ENCODE results near the gene OR8A1. TPM values are rescaled to one million over a fixed set of nuclear protein-coding genes. Genes with fewer than 3 reads are reported as not detected.

Gene OR8A1
- total and polyA plus RNA-seq, 2 experiments from 2014 or later = not detected

DNA sequence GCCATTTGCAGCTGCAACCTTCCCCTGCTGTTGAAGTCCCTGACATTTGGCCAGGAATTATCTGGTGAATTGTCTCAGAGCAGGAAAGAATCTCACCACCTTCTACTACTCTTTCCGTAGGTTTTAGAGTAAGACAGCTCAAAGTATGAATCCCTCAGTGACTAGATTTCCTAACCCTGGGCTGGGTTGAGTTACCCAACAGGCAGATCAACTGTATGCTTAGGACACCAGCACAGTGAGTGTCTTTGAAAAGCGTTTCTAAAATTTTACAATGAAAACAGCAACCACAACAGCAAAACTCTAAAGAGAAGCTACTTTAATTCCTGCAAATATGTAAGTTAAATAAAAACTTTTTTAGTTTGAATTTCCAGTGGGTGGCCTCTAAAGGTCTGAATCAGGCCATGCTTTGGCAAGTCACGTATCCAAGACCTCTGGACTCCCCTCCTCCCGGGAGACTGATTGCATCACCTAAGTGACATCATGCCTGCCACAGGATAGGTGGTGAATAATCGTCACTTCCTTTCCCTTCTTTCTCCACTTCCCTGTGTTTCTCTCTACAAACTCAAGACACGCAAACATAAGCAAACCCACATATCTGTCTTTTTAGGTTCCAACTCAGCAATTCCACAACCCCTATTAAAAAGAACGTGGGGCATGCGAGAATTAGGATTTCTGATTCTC lies 34.1 kb upstream of the OR8A1 start:
- TF ChIP-seq, protein P1, sequence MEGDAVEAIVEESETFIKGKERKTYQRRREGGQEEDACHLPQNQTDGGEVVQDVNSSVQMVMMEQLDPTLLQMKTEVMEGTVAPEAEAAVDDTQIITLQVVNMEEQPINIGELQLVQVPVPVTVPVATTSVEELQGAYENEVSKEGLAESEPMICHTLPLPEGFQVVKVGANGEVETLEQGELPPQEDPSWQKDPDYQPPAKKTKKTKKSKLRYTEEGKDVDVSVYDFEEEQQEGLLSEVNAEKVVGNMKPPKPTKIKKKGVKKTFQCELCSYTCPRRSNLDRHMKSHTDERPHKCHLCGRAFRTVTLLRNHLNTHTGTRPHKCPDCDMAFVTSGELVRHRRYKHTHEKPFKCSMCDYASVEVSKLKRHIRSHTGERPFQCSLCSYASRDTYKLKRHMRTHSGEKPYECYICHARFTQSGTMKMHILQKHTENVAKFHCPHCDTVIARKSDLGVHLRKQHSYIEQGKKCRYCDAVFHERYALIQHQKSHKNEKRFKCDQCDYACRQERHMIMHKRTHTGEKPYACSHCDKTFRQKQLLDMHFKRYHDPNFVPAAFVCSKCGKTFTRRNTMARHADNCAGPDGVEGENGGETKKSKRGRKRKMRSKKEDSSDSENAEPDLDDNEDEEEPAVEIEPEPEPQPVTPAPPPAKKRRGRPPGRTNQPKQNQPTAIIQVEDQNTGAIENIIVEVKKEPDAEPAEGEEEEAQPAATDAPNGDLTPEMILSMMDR (IDR thresholded peaks at IDR 0.05; ENCODE audit: poor library complexity) = no peak
- TF ChIP-seq EZH2phosphoT487 (IDR thresholded peaks at IDR 0.05; ENCODE audit: low read depth, severe bottlenecking, unreplicated experiment) = no peak
- TF ChIP-seq EZH2 (IDR thresholded peaks at IDR 0.05; ENCODE audit: borderline replicate concordance) = no peak
- Histone ChIP-seq H2AFZ (no peak overlapping the region), H4K20me1 (ENCODE audit: insufficient read depth, poor library complexity, severe bottlenecking) (no peaks in the 10 kb centered on the region), H3K4me1 (ENCODE audit: insufficient read depth) (peaks cover 7% of the 10 kb centered on the region), H3K27me3 (no peaks in the 10 kb centered on the region), H3K9me3 (ENCODE audit: low read depth) (no peaks in the 10 kb centered on the region), H3K4me3 (no peak overlapping the region), H3K79me2 (no peaks in the 10 kb centered on the region), H3K4me2 (no peak overlapping the region), H3K36me3 (replicated peaks; ENCODE audit: insufficient read depth, low read depth) (no peaks in the 10 kb centered on the region), H3K9me2 (replicated peaks; ENCODE audit: insufficient read depth) (no peaks in the 10 kb centered on the region), H3K27ac (peak overlapping the region; percentile 72)
- 80% methylated on average over 8 of the region's 8 CpGs for WGBS (ENCODE audit: low lambda C conversion rate, missing lambda C conversion rate)
- DNase-seq (ENCODE audit: low spot score) = peak; percentile 24

DNA sequence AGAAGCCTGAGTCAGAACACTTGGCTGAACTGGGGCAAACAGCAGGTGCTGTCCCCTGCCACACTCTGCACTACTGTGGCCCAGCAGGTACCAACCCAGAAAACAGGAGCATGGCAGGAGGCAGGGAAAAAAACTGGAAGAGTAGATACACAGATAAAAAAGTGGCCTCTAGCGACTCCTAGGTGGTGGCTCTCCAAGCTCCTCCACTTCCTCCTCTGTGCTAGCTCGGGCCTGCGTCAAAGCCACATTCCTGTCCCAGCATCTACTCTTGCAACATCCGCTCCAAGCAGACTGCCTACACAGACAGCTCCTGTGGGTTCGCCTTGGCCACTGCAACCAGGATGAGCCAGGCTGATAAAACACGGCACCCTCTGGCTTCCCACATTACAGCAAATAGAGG lies 33.3 kb upstream of the OR8A1 start:
- Histone ChIP-seq H3K9me3 (ENCODE audit: low read depth) (no peaks in the 10 kb centered on the region), H3K79me2 (no peaks in the 10 kb centered on the region), H3K4me3 (no peak overlapping the region), H2AFZ (no peak overlapping the region), H3K27me3 (no peaks in the 10 kb centered on the region), H4K20me1 (ENCODE audit: insufficient read depth, poor library complexity, severe bottlenecking) (no peaks in the 10 kb centered on the region), H3K4me1 (ENCODE audit: insufficient read depth) (peaks cover 7% of the 10 kb centered on the region), H3K4me2 (no peak overlapping the region), H3K36me3 (replicated peaks; ENCODE audit: insufficient read depth, low read depth) (no peaks in the 10 kb centered on the region), H3K9me2 (replicated peaks; ENCODE audit: insufficient read depth) (no peaks in the 10 kb centered on the region), H3K27ac (peak overlapping the region; percentile 72)
- TF ChIP-seq EZH2phosphoT487 (IDR thresholded peaks at IDR 0.05; ENCODE audit: low read depth, severe bottlenecking, unreplicated experiment) (no peak), EZH2 (IDR thresholded peaks at IDR 0.05; ENCODE audit: borderline replicate concordance) (no peak)
- TF ChIP-seq, protein P1 (IDR thresholded peaks at IDR 0.05; ENCODE audit: poor library complexity) = peak; percentile 17
- peak; percentile 65 for DNase-seq (ENCODE audit: low spot score)
- WGBS (ENCODE audit: low lambda C conversion rate, missing lambda C conversion rate) = 28% methylated on average over 6 of the region's 6 CpGs

DNA sequence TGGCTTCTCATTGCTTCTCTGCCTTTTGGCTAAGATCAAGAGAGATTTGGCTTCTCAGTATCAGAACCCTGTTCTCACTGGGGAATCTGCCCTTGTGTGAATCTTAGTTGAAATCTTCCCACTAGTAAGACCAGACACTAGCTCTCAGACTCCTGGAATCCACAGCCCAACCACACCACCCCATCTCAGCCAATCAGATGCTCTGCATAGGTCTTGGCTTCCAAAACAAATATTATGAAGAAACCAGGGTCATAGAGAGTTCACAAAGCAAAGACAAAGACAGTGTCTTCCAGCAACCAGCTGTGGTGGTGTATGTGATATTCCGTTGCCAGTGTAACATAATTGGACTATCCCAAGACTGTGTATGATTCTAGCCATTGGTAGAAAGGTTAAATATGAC lies 31.8 kb upstream of the OR8A1 start:
- no peaks in the 10 kb centered on the region for H3K36me3 ChIP-seq (replicated peaks; ENCODE audit: insufficient read depth, low read depth)
- DNase-seq (ENCODE audit: low spot score) = peak; percentile 18
- no peak overlapping the region for H2AFZ ChIP-seq
- no peaks in the 10 kb centered on the region for H3K9me3 ChIP-seq (ENCODE audit: low read depth)
- H3K27ac ChIP-seq = peak overlapping the region; percentile 25
- no peak overlapping the region for H3K4me3 ChIP-seq
- peaks cover 7% of the 10 kb centered on the region for H3K4me1 ChIP-seq (ENCODE audit: insufficient read depth)
- H3K4me2 ChIP-seq = no peak overlapping the region
- WGBS (ENCODE audit: low lambda C conversion rate, missing lambda C conversion rate) = 86% methylated on average over 1 of the region's 1 CpG
- no peaks in the 10 kb centered on the region for H3K79me2 ChIP-seq
- H4K20me1 ChIP-seq (ENCODE audit: insufficient read depth, poor library complexity, severe bottlenecking) = no peaks in the 10 kb centered on the region
- no peak for TF ChIP-seq EZH2phosphoT487 (IDR thresholded peaks at IDR 0.05; ENCODE audit: low read depth, severe bottlenecking, unreplicated experiment)
- no peaks in the 10 kb centered on the region for H3K9me2 ChIP-seq (replicated peaks; ENCODE audit: insufficient read depth)
- no peaks in the 10 kb centered on the region for H3K27me3 ChIP-seq

DNA sequence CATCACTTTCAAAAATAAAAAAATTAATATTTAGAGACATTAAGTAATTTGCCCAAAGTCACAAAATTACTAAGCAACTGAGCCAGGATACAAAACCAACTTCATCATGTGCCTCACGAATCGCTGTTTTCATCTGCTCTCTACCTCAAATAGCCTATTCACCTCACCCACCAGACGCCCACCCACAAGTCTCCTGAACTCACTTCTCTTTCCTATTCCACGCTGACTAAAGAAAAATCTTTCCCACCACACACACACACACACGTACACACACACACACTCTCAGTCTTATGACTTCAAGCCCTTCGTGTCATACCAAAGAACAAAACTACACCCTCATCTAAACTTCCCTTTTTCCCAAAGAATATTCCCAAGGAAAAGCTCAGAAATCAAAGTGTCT lies 28.6 kb upstream of the OR8A1 start:
- H3K9me3 ChIP-seq (ENCODE audit: low read depth) = no peaks in the 10 kb centered on the region
- H3K4me2 ChIP-seq = no peak overlapping the region
- H3K9me2 ChIP-seq (replicated peaks; ENCODE audit: insufficient read depth) = no peaks in the 10 kb centered on the region
- no peaks in the 10 kb centered on the region for H3K79me2 ChIP-seq
- TF ChIP-seq EZH2 (IDR thresholded peaks at IDR 0.05; ENCODE audit: borderline replicate concordance) (no peak), EZH2phosphoT487 (IDR thresholded peaks at IDR 0.05; ENCODE audit: low read depth, severe bottlenecking, unreplicated experiment) (no peak)
- no peaks in the 10 kb centered on the region for H3K27me3 ChIP-seq
- H3K4me1 ChIP-seq (ENCODE audit: insufficient read depth) = peaks cover 7% of the 10 kb centered on the region
- WGBS (ENCODE audit: low lambda C conversion rate, missing lambda C conversion rate) = 92% methylated on average over 6 of the region's 6 CpGs
- H3K27ac ChIP-seq = no peak overlapping the region
- no peaks in the 10 kb centered on the region for H3K36me3 ChIP-seq (replicated peaks; ENCODE audit: insufficient read depth, low read depth)
- no peak overlapping the region for H3K4me3 ChIP-seq
- DNase-seq (ENCODE audit: low spot score) = no peak
- H4K20me1 ChIP-seq (ENCODE audit: insufficient read depth, poor library complexity, severe bottlenecking) = no peaks in the 10 kb centered on the region
- H2AFZ ChIP-seq = no peak overlapping the region

Measured in hepatocyte (in vitro differentiated cells).